H1 (cell line): Measurements from ENCODE around the gene JAG1. TPM values are rescaled to one million over a fixed set of nuclear protein-coding genes. Genes with fewer than 3 reads are reported as not detected.

Experiments
- CBX5 ChIP-seq: fragments of 300-800, 300-1000 bp; sonication (generic); IDR thresholded peaks from 2 replicates; pipeline ENCODE4 v1.7.1; 2016; ENCODE audit warnings: antibody characterized with exemption, low read length, low read depth
- CHD1 ChIP-seq: IDR thresholded peaks from 2 replicates; pipeline ENCODE4 v1.6.1; 2012; ENCODE audit warnings: low read depth, low read length, improper control_type of control experiment
- CREB1 ChIP-seq: IDR thresholded peaks from 2 replicates; pipeline ENCODE4 v1.6.1; 2012; ENCODE audit warnings: inconsistent platforms
- CTBP2 ChIP-seq: IDR thresholded peaks from 2 replicates; pipeline ENCODE4 v1.7.0; 2011; ENCODE audit warnings: borderline replicate concordance, mild to moderate bottlenecking, moderate library complexity, mixed read lengths, low read length; ENCODE audit not compliant: insufficient read depth, insufficient read length
- EP300 ChIP-seq, 2 experiments: IDR thresholded peaks; 1 replicate in 1 of 2; 2 replicates in 1 of 2; pipeline ENCODE4 v1.6.1; 2011 to 2012; ENCODE audit warnings: low read depth in 2 of 2, low read length in 2 of 2, mild to moderate bottlenecking in 2 of 2, borderline replicate concordance in 1 of 2, inconsistent platforms in 1 of 2, moderate library complexity in 1 of 2
- GTF2F1 ChIP-seq: IDR thresholded peaks from 2 replicates; pipeline ENCODE4 v1.6.1; 2012; ENCODE audit warnings: low read depth, low read length, improper control_type of control experiment, borderline replicate concordance
- KDM1A ChIP-seq: fragments of 200-600, 300-600 bp; sonication (generic); IDR thresholded peaks from 2 replicates; pipeline ENCODE4 v1.7.1; 2016; ENCODE audit warnings: mild to moderate bottlenecking, low read length, borderline replicate concordance
- KDM4A ChIP-seq: IDR thresholded peaks from one replicate; pipeline ENCODE4 v1.7.1; 2012; ENCODE audit warnings: low read depth, mild to moderate bottlenecking, moderate library complexity, low read length, inconsistent platforms; ENCODE audit not compliant: severe bottlenecking
- SUZ12 ChIP-seq: fragments of 200-600 bp; sonication (generic); IDR thresholded peaks from 2 replicates; pipeline ENCODE4 v1.6.1; 2012; ENCODE audit warnings: mild to moderate bottlenecking, inconsistent platforms, low read length, moderate library complexity, mixed read lengths
- TAF7 ChIP-seq: optimal IDR thresholded peaks from 2 replicates; pipeline ENCODE3; 2011; ENCODE audit warnings: low read depth, mild to moderate bottlenecking, inconsistent platforms, low read length, moderate library complexity, borderline replicate concordance
- polyA plus RNA-seq, 7 experiments: library from polyadenylated mRNA; depleted of rRNA in 3 of 7; stranded (reverse) in 5 of 7; unstranded in 2 of 7; fragments of >200 nt in 5 of 7; fragments of 200-250 nt in 2 of 7; gene quantifications; 1 replicate in 5 of 7; 2 replicates in 1 of 7; 4 replicates in 1 of 7; pipeline versions ENCODE4 v1.2.1 to v1.2.3, GENCODE V29; 2011 to 2013; ENCODE audit warnings: missing spikeins in 2 of 7, mixed read lengths in 2 of 7
- total RNA-seq: library from RNA; stranded (reverse); fragmentation: NEBNext Ultra II Directional; extraction: Animal tissue kit (Norgen Biotek cat#: 25700); gene quantifications from 2 replicates; pipeline ENCODE4 v1.2.1, GENCODE V29; 2021
- TF ChIP-seq, protein P1 (sequence below): IDR thresholded peaks from 2 replicates; pipeline ENCODE4 v1.6.1; 2012; ENCODE audit warnings: inconsistent platforms
- TF ChIP-seq, protein P2 (sequence below): IDR thresholded peaks from 2 replicates; pipeline ENCODE4 v1.6.1; 2012; ENCODE audit warnings: inconsistent platforms

The JAG1 gene
- total and polyA plus RNA-seq, 2 of the 8 experiments (the other 6 are each of a cell fraction or from before 2014, with no cell fraction given), result 13.5 to 27.3 TPM

- TF ChIP-seq KDM4A (no peak), CTBP2 (no peak), CHD1 (no peak), CREB1 (no peak), EP300 (IDR thresholded peaks at IDR 0.05; ENCODE audit: borderline replicate concordance in 1 of 2, low read depth in 2 of 2, low read length in 2 of 2) (no peak), GTF2F1 (no peak), KDM1A (no peak), SUZ12 (no peak), CBX5 (no peak), TAF7 (no peak)
- TF ChIP-seq, protein P1, sequence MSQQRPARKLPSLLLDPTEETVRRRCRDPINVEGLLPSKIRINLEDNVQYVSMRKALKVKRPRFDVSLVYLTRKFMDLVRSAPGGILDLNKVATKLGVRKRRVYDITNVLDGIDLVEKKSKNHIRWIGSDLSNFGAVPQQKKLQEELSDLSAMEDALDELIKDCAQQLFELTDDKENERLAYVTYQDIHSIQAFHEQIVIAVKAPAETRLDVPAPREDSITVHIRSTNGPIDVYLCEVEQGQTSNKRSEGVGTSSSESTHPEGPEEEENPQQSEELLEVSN, result peak; percentile 67
- TF ChIP-seq, protein P2, sequence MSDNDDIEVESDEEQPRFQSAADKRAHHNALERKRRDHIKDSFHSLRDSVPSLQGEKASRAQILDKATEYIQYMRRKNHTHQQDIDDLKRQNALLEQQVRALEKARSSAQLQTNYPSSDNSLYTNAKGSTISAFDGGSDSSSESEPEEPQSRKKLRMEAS, result peak; percentile 99
These were observed 2.4 kb downstream of the JAG1 start (continued) for GRCh38 chr20:10671221-10671918.
